ENCODE measurements around the gene INPP5J. TPM values are rescaled to one million over a fixed set of nuclear protein-coding genes. Genes with fewer than 3 reads are reported as not detected.
"Not testable (repeated sequence)": the region's sequence is repeated elsewhere in the genome, so short reads cannot be mapped to it uniquely, and the experiment has no call there.

INPP5J gene
- total RNA-seq, 1 donor from 2014 or later, result 0.18 TPM

DNA sequence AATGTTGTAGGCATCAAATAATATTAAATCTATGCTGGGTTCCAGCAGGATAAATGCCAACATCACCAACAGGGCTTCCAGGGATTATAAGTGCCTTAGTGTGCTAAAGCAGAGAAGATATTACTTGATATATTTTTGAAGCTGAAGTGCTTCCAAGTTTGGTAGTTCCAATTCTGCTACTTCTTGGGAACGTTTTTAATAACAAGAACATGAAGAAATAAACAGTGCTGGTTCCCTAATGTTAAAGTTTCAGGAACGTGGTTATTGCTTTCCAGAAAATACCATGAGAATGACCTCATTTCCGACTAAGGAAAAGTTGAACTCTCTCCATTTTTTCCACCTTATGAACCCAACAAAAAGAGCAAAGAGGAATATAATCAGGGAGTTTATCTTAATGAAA is 32.7 kb downstream of the INPP5J start:
- H3K36me3 Mint-ChIP-seq (ENCODE audit: low read depth), result peaks cover 3% of the 10 kb centered on the region
- no peaks in the 10 kb centered on the region for H3K4me1 Mint-ChIP-seq (ENCODE audit: low read depth)
- H3K9me3 Mint-ChIP-seq, result no peaks in the 10 kb centered on the region
- DNase-seq (ENCODE audit: low spot score), result no peak
- H3K27me3 Mint-ChIP-seq (ENCODE audit: low read depth), result peaks cover 2% of the 10 kb centered on the region
- H3K27ac Mint-ChIP-seq, result no peak overlapping the region
- intact Hi-C loops (cut with micrococcal nuclease), result no loop called here
- H3K4me3 Mint-ChIP-seq (ENCODE audit: low read depth), result no peak overlapping the region

DNA sequence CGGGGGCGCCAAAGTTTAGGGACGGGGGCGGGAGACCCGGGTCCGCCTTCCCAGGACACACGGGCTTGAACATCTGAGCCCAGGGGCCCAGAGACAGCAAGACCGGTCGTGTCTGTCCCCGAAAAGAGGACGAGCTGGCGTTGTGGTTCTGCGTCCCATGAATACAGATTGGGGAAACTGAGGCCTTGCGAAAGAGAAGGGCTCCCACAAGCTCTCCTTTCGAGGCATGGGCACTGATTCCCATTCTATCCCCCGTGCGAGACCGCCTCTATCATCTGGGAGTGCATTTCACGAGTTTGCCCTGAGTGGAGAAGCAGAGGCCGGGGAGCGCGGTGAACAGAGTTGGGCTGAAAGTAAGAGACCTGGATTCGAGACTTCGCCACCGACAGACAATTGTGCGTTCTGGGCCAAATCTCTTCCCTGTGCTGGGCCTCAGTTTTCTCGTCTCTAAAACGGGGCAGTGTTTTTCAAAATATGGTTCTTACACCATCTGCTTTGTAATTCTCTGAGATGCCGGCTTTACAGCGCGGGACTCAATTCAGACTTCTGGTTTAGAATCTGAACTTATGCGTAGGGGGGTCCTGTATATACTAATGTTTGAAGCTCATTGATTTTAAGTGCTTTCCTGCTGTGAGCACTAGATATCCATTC is 37.7 kb downstream of the INPP5J start:
- intact Hi-C loops (cut with micrococcal nuclease), result loop anchor here (5.0 kb wide), 1 partner anchor 52 kb away; the partner anchor contains the start of gene LIMK2
- Mint-ChIP-seq H3K27ac (peak overlapping the region; percentile 97), H3K27me3 (ENCODE audit: low read depth) (peaks cover 2% of the 10 kb centered on the region), H3K4me3 (ENCODE audit: low read depth) (peak overlapping the region; percentile 99), H3K36me3 (ENCODE audit: low read depth) (peaks cover 21% of the 10 kb centered on the region), H3K9me3 (no peaks in the 10 kb centered on the region), H3K4me1 (ENCODE audit: low read depth) (peaks cover 16% of the 10 kb centered on the region)
- DNase-seq (ENCODE audit: low spot score), result no peak

DNA sequence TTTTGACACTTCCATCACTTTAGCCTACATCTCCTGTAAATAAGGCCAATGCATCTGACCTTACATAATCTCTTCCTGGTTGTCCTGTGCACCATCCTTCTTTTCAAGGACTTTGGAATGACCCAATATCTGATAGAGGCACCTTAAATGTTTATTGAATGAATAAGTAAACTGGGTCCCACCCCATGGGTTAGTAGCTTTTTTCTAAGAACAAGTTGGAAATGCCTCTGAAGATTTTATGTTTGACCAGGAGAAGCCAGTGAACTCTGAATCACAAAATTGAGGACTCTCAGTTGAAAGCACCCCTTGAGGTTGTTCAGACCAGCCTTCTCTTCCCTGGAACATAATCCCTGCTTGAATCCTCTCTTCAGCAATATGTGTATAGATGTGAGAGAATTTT is 38.6 kb downstream of the INPP5J start:
- intact Hi-C loops (cut with micrococcal nuclease), result loop anchor here (5.0 kb wide), 1 partner anchor 51 kb away; the partner anchor contains the start of gene LIMK2
- Mint-ChIP-seq H3K27ac (no peak overlapping the region), H3K9me3 (no peaks in the 10 kb centered on the region), H3K4me3 (ENCODE audit: low read depth) (peak overlapping the region; percentile 99), H3K27me3 (ENCODE audit: low read depth) (peaks cover 2% of the 10 kb centered on the region), H3K4me1 (ENCODE audit: low read depth) (peaks cover 16% of the 10 kb centered on the region), H3K36me3 (ENCODE audit: low read depth) (peaks cover 27% of the 10 kb centered on the region)
- DNase-seq (ENCODE audit: low spot score), result no peak

DNA sequence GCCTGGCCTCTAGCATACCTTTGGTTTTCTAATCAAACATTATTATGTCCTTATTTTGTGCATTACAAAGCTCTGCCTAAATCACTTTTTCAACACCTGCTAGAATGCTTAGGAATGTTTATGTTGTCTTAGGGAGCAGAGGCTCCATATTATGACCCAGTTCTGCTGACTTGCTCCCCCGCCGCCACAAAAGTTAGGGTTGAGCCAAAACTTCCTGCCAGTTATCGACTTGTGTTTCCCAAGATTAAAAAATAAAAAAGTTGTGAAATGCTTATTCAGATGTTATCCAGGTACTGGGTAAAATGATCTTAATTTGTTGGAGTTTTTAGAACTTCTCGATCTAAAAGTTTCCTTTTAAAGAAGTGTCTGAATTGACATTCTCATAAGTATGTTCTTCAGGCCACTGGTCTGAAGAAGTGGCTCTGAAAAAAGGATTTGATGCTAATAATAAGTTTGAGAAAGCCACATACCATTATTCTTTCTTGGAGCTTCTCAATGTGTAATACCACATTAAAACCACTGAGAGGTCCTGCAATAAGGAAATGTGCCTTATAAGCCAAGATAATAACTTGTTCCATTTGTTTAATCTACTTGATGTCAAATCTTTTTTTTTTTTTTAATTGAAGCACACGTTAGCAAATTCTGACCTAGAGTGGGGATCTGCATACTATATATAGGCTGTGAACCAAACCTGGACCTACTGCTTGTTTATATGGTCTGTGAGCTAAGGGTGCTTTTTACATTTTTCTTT is 39.4 kb downstream of the INPP5J start:
- intact Hi-C loops (cut with micrococcal nuclease), result loop anchor here (5.0 kb wide), 1 partner anchor 50 kb away; the partner anchor contains the start of gene LIMK2
- H3K4me1 Mint-ChIP-seq (ENCODE audit: low read depth), result peaks cover 16% of the 10 kb centered on the region

DNA sequence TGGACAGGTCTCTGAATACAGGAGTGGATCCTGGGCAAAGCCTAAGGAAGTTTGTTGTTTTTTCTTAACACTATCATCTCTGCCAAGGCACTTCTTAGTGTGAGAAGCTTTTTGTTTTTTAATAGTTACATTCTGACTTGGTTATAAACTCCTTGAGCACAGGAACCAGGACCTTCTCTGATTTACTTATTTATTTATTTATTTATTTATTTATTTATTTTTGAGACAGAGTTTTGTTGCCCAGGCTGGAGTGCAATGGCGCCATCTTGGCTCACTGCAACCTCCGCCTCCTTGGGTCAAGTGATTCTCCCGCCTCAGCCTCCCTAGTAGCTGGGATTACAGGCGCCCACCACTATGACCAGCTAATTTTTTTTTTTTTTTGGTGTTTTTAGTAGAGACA is 48.2 kb downstream of the INPP5J start:
- Mint-ChIP-seq H3K9me3 (no peaks in the 10 kb centered on the region), H3K27ac (no peak overlapping the region), H3K4me3 (ENCODE audit: low read depth) (no peak overlapping the region), H3K4me1 (ENCODE audit: low read depth) (peaks cover 22% of the 10 kb centered on the region), H3K36me3 (ENCODE audit: low read depth) (peaks cover 30% of the 10 kb centered on the region), H3K27me3 (ENCODE audit: low read depth) (no peaks in the 10 kb centered on the region)
- DNase-seq (ENCODE audit: low spot score), result no peak
- intact Hi-C loops (cut with micrococcal nuclease), result no loop called here

More for the DNA sequence above, 39.4 kb downstream of the INPP5J start:
- no peak overlapping the region for H3K27ac Mint-ChIP-seq
- peak overlapping the region; percentile 33 for H3K4me3 Mint-ChIP-seq (ENCODE audit: low read depth)
- H3K36me3 Mint-ChIP-seq (ENCODE audit: low read depth), result peaks cover 34% of the 10 kb centered on the region
- no peak for DNase-seq (ENCODE audit: low spot score)
- H3K27me3 Mint-ChIP-seq (ENCODE audit: low read depth), result peaks cover 2% of the 10 kb centered on the region
- no peaks in the 10 kb centered on the region for H3K9me3 Mint-ChIP-seq

DNA sequence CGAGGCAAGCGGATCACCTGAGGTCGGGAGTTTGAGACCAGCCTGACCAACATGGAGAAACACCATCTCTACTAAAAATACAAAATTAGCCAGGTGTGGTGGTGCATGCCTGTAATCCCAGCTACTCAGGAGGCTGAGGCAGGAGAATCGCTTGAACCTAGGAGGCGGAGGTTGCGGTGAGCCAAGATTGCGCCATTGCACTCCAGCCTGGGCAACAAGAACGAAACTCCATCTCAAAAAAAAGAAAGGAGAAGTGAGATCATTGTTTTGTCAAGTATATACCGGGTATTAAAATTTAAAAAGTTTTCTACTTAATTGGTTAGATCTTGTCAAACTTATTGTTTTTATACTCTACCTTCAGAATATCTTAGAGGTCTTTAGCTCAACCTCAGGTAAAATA is 49.0 kb downstream of the INPP5J start:
- H3K27me3 Mint-ChIP-seq (ENCODE audit: low read depth); DNase-seq (ENCODE audit: low spot score); H3K27ac Mint-ChIP-seq; intact Hi-C loops (cut with micrococcal nuclease); H3K9me3 Mint-ChIP-seq; H3K4me3 Mint-ChIP-seq (ENCODE audit: low read depth): not testable (repeated sequence)
- Mint-ChIP-seq H3K4me1 (ENCODE audit: low read depth) (peaks cover 22% of the 10 kb centered on the region), H3K36me3 (ENCODE audit: low read depth) (peaks cover 24% of the 10 kb centered on the region)

DNA sequence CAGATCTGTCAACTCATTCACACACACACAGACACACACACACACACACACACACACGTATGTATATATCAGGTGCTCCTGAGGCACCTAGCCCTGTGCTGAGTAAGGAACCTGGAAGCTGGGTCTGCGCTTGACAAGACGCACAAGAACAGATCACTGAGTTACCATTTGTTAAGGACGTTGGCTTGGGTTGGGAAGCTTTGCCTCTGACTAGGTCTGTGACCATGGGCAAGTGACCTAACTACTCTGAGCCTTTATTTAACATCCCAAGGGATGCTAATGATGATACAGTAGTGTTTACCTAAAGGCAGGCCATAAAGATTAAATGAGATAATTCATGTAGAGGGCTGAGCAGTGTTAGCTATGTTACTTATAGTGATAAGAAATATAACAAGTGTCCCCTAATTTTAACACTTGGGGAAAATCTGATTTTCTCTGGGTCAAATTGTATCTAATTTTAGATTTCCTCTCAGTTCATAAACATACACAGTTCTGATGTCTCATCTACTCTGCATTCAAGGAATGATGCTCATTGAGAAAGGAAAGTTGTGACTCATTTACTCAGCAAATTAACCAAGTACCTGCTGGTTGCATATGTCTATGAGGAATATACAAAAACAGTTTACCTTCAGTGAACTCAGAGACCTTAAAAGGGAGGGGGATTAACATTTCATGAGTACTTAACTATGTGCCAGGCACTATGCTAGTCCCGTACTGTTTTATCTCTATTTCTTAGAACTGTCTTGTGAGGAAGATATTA is 50.8 kb downstream of the INPP5J start:
- Mint-ChIP-seq H3K9me3 (no peaks in the 10 kb centered on the region), H3K4me3 (ENCODE audit: low read depth) (no peak overlapping the region), H3K27me3 (ENCODE audit: low read depth) (no peaks in the 10 kb centered on the region), H3K36me3 (ENCODE audit: low read depth) (peaks cover 14% of the 10 kb centered on the region), H3K4me1 (ENCODE audit: low read depth) (peaks cover 14% of the 10 kb centered on the region), H3K27ac (peak overlapping the region; percentile 60)
- intact Hi-C loops (cut with micrococcal nuclease), result no loop called here
- no peak for DNase-seq (ENCODE audit: low spot score)

DNA sequence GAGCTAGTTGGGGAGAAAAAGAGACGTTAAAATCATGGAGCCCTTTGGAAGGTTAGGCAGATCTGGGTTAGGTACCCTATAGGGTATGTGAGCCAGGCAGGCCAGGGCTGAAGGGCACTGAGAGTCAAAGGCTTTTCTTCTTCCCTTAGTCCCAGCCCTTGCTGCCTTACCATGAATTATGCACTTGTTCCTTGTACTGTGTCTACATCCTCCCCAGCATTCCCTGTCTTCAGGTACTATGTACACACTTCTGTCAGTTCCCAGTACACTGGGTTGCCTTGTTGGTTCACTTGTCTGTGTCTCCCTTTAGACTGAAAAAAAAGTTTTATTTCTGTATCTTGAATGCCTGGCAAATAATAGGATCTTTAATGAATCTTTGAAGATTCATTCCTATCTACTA is 54.2 kb downstream of the INPP5J start:
- H3K4me3 Mint-ChIP-seq (ENCODE audit: low read depth), result no peak overlapping the region
- peaks cover 26% of the 10 kb centered on the region for H3K36me3 Mint-ChIP-seq (ENCODE audit: low read depth)
- intact Hi-C loops (cut with micrococcal nuclease), result no loop called here
- DNase-seq (ENCODE audit: low spot score), result no peak
- no peaks in the 10 kb centered on the region for H3K27me3 Mint-ChIP-seq (ENCODE audit: low read depth)
- peaks cover 13% of the 10 kb centered on the region for H3K4me1 Mint-ChIP-seq (ENCODE audit: low read depth)
- no peaks in the 10 kb centered on the region for H3K9me3 Mint-ChIP-seq
- H3K27ac Mint-ChIP-seq, result no peak overlapping the region

DNA sequence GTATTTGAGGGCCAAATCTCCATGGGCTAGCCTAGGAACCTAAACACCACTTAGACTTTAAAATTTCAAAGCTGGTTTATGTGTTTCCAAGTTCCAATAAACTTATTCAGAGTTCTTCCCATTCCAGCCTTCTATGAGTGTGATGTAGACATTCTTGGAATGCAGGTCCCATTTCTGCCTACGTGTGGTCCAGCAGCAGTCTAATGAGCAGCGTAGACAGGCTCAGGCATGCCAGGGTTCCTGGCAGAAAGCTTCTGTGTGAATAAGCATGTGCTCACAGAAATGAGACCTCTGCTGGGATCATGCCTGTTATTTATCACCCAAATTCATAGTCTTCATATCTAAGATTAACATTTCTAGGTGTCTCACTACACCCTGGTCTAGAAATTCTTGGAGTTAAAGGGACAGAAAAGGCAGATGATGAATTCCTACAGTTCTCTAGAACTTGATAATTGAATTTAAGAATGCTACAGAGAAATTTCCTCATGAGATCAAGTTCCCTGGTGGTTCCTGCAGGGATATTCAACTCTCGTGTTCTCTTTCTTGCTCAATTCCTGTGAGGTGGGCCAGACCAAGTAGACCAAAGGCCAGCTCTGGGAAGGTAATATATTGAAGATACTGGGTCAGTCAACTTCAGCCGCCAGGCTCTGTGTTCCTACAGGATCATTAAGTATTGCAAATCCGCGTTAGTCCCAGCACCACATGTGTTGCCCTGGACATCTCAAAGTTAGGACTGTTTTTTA is 54.8 kb downstream of the INPP5J start:
- intact Hi-C loops (cut with micrococcal nuclease), result no loop called here

DNA sequence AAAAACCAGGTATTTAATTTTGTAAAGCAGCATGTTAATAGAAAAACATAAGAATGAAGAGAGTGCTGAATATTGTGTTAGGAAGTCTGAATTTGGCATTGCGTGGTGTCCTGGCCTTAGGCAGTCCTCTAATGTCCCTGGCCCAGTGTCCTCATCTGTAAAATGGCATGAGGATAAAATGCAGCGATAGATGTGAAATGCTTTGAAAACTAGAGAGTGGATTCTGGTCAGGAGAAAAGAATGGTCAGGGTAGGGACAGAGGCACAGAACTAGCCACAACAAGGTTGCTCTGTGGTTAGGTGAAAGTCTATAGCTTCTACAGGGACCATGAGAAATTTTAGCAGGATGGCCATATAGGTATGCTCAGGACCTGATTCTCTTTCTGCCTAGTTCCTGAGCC is 56.1 kb downstream of the INPP5J start:
- Mint-ChIP-seq H3K4me1 (ENCODE audit: low read depth) (peaks cover under 1% of the 10 kb centered on the region), H3K36me3 (ENCODE audit: low read depth) (peaks cover 21% of the 10 kb centered on the region), H3K27me3 (ENCODE audit: low read depth) (no peaks in the 10 kb centered on the region), H3K9me3 (no peaks in the 10 kb centered on the region), H3K27ac (no peak overlapping the region), H3K4me3 (ENCODE audit: low read depth) (no peak overlapping the region)
- DNase-seq (ENCODE audit: low spot score), result no peak
- intact Hi-C loops (cut with micrococcal nuclease), result no loop called here

More for the DNA sequence above, 54.8 kb downstream of the INPP5J start:
- no peak for DNase-seq (ENCODE audit: low spot score)
- no peak overlapping the region for H3K4me3 Mint-ChIP-seq (ENCODE audit: low read depth)
- no peaks in the 10 kb centered on the region for H3K9me3 Mint-ChIP-seq
- no peaks in the 10 kb centered on the region for H3K27me3 Mint-ChIP-seq (ENCODE audit: low read depth)
- H3K27ac Mint-ChIP-seq, result no peak overlapping the region
- peaks cover 26% of the 10 kb centered on the region for H3K36me3 Mint-ChIP-seq (ENCODE audit: low read depth)
- H3K4me1 Mint-ChIP-seq (ENCODE audit: low read depth), result peaks cover 12% of the 10 kb centered on the region

DNA sequence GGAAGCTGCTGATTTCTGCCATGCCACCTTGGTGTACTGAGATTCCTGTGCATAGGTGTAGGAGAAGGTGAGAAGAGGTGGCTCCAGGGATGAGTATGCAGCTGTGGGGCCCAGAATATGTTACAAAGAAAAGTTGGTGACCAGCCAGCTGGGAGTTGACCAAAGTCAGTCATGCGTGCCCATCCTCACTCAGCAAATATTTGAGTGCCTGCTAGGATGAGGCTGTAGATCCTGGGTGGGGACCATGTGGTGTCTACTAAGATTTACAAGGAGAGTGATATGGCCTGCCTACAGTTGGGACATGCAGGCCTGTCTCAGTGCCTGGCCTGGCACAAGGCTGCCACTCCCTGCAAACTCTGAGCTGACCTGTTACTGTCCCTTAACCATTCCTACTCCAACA is 56.6 kb downstream of the INPP5J start:
- intact Hi-C loops (cut with micrococcal nuclease), result no loop called here
- no peak for DNase-seq (ENCODE audit: low spot score)
- no peak overlapping the region for H3K4me3 Mint-ChIP-seq (ENCODE audit: low read depth)
- H3K4me1 Mint-ChIP-seq (ENCODE audit: low read depth), result no peaks in the 10 kb centered on the region
- H3K27ac Mint-ChIP-seq, result no peak overlapping the region
- H3K9me3 Mint-ChIP-seq, result no peaks in the 10 kb centered on the region
- no peaks in the 10 kb centered on the region for H3K27me3 Mint-ChIP-seq (ENCODE audit: low read depth)
- H3K36me3 Mint-ChIP-seq (ENCODE audit: low read depth), result peaks cover 19% of the 10 kb centered on the region

DNA sequence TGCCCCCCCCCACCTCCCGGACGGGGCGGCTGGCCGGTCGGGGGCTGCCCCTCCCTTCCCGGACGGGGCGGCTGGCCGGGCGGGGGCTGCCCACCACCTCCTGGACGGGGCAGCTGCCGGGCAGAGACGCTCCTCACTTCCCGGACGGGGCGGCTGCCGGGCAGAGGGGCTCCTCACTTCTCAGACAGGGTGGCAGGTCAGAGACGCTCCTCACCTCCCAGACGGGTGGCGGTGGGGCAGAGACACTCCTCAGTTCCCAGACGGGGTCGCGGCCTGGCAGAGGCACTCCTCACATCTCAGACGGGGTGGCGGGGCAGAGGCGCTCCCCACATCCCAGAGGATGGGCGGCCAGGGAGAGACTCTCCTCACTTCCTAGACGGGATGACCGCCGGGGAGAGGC is 61.2 kb downstream of the INPP5J start:
- H3K4me1 Mint-ChIP-seq (ENCODE audit: low read depth), result no peaks in the 10 kb centered on the region
- H3K4me3 Mint-ChIP-seq (ENCODE audit: low read depth), result no peak overlapping the region
- DNase-seq (ENCODE audit: low spot score), result no peak
- peaks cover 33% of the 10 kb centered on the region for H3K36me3 Mint-ChIP-seq (ENCODE audit: low read depth)
- intact Hi-C loops (cut with micrococcal nuclease), result no loop called here
- no peak overlapping the region for H3K27ac Mint-ChIP-seq
- H3K27me3 Mint-ChIP-seq (ENCODE audit: low read depth), result no peaks in the 10 kb centered on the region
- H3K9me3 Mint-ChIP-seq, result no peaks in the 10 kb centered on the region
